ENCODE data around the gene BCAR3.
"Not testable (repeated sequence)": the region's sequence is repeated elsewhere in the genome, so short reads cannot be mapped to it uniquely, and the experiment has no call there.

Gene BCAR3

GRCh38 chr1:93689521-93690223 lies 8.0 kb upstream of the BCAR3 start:
- DNase-seq (ENCODE audit: low read depth): no peak

GRCh38 chr1:93687542-93687941 lies 5.9 kb upstream of the BCAR3 start:
- no peak for DNase-seq (ENCODE audit: low read depth)

- no peak for DNase-seq (ENCODE audit: low read depth)
Measured at GRCh38 chr1:93686504-93687250, 5.0 kb upstream of the BCAR3 start.

DNA sequence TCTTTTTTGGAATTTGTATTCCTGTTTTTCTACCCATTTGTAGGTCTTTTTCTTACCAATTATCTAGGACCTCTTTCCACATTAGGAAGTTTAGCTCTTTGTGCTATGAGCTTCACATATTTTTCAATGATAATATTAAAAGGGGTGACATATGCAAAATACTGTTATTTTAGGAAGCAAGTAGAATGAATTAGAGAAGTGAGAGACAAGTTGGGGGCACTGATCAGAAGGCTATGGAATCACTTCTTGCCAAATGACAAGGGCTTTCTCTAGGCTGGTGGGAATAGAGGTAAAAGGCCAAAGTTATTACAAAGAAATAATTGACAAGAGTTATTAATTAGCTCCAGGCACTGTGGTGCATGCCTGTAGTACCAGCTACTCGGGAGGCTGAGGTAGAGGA lies 4.3 kb upstream of the BCAR3 start:
- DNase-seq (ENCODE audit: low read depth): no peak

- DNase-seq (ENCODE audit: low read depth): no peak
Measured at GRCh38 chr1:93683234-93683633, 1.6 kb upstream of the BCAR3 start.

GRCh38 chr1:93681989-93682412 lies 364 bp upstream of the BCAR3 start:
- DNase-seq (ENCODE audit: low read depth): no peak

DNA sequence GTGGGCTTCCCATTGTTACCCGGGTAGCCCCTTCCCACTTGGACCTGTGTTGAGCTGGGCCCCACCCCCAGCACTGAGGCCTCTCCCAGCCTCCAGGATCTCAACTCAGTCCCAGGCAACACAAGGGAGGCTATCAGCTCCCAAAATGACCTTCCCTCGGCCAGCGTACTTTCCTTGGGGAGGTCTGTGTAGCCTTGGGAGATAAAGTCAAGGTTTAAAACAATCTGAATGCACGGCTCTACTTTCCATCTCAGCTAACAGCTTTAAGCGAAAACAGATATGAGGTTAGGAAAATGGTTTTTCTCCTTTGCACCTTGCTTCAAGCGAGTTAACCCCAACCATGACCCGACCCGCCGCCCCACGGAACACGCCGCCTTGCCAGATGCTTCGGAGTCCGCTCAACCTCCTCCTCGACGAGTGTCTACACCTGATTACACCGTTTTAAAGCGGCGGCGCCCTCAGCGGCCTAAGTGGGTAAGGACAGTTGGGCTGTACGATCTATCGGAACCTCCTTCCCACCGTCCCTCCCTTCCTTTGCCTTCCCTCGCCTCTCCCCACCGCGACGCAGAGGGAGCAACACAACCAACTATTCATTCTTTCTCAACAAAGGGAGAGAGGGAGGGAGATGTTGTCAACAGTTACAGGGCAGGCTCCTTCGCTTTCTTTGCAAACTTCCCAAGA lies 1.1 kb downstream of the BCAR3 start:
- DNase-seq (ENCODE audit: low read depth): no peak

GRCh38 chr1:93680076-93680419 lies 1.6 kb downstream of the BCAR3 start:
- DNase-seq (ENCODE audit: low read depth): no peak

DNA sequence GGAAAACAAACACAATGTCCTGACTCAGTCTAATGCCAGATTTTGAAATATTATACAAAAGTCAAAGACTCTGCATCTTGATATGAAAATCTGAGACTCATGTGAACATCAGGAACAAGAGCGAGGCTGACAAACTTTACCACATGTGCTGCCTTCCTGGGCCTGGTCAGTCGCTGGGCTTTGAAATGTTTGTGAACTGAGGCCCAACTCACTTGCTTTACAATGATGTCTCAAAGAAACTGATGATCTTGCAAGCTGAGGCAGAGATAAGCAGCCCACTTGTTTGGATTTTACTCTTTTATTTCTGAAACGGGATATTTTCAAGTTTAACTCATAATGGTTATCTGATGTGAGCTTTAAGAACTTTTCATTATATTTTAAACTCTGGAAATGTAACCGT lies 2.1 kb downstream of the BCAR3 start:
- no peak for DNase-seq (ENCODE audit: low read depth)

DNA sequence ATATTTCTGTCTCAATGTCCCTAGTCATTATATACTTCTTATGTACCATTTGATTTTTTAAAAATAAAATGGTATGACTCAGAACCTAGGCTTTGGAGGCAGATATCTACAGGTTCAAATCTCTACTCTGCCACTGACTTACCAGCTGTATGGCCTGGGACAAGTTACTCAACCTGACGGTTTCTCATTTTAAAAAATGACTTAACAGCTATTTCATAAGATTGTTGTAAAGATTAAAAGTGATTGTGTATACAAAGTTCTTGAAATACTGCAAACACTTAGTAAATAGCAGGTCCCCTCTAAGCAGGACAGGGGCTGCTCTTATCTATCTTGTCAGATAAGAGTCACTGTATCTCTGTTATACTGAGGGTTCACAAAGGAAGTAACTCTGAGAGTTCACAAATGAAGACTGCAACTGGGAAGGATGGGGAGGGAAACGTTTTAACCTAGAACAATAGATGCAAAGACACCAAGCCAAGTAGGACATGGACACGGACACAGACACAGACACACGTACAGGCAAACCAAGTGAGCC lies 2.6 kb downstream of the BCAR3 start:
- no peak for DNase-seq (ENCODE audit: low read depth)

GRCh38 chr1:93678491-93678890 lies 3.1 kb downstream of the BCAR3 start:
- no peak for DNase-seq (ENCODE audit: low read depth)

DNA sequence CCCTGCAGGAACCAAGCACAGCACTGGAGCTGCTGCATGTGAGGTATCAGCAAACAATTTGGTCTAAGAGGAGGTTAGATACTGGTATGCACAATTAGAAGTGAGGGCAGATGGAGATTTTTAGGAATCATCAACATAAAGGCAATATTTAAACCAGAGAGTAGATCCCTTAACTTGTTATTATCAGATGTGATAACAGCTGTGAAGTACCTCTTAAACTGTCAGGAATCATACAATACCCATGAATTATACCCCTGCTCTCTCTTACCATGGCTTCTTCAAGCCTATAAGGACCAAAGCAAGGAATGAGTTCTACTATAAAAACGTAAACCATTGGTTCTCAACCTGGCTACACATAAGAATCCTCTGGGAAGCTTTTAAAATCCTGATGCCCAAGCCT lies 3.9 kb downstream of the BCAR3 start:
- no peak for DNase-seq (ENCODE audit: low read depth)

DNA sequence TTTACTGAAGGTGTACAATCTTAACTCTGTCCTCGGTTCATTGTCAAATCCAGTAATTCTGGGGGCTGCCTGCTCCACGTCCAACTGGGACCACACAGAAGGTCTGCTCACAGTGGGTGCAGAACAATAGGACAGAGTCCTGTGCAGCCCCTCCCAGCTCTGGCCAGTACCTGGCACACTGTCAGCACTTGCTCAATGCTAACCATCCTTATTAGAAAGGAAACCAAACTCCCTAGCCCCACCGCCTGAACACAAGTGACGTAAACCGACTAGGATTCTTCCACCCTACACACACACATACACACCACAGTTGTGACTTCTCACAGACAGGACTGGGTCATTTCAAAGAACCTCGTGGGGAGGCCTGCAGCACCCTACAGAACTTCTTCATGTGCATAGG lies 5.2 kb downstream of the BCAR3 start:
- no peak for DNase-seq (ENCODE audit: low read depth)

GRCh38 chr1:93675931-93676330 lies 5.7 kb downstream of the BCAR3 start:
- no peak for DNase-seq (ENCODE audit: low read depth)

- DNase-seq (ENCODE audit: low read depth): no peak
Measured at GRCh38 chr1:93675271-93675670, 6.4 kb downstream of the BCAR3 start.

DNA sequence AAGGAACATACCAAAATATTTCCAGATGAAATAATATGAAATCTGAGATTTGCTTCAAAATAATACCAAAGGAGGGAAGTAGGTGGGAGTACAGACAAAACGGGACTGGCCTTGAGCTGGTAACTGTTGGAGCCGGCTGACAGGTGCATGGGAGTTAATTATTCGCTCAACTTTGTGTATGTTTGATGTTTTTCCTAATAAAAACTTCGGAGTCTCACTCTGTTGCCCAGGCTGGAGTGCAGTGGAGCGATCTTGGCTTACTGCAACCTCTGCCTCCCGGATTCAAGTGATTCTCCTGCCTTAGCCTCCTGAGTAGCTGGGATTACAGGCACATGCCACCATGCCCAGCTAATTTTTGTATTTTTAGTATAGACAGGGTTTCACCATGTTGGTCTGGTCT lies 7.6 kb downstream of the BCAR3 start:
- DNase-seq (ENCODE audit: low read depth): not testable (repeated sequence)

DNA sequence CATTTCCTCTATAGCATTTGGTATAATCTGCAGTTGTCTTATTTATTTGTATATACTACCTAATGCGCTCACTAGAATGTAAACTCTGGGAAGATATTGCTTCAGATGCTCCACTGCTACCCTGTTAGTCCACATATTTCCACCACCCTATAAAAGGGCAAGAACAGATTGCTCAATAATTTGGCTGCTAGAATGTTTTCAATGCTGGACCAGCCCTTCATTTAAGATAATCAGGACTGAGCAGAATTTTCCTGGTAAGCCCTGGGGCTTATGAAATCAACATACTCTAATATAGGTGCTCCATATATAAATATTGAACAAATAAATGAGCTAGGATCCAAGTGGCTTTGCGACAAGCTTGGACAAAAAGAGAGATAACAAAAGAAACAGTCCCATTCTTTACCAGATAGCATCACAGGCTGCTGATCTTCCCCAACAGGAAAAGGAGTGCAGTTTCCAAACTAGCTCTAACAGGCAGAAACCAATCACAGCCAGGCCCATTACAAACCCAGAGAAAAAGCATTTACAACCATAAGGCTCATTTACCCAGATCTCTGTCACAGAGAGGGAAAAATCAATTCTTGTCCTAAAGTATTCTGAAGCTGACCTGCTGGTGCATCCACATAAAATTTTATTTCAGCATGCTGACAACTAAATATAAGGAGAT lies 8.3 kb downstream of the BCAR3 start:
- DNase-seq (ENCODE audit: low read depth): no peak

DNA sequence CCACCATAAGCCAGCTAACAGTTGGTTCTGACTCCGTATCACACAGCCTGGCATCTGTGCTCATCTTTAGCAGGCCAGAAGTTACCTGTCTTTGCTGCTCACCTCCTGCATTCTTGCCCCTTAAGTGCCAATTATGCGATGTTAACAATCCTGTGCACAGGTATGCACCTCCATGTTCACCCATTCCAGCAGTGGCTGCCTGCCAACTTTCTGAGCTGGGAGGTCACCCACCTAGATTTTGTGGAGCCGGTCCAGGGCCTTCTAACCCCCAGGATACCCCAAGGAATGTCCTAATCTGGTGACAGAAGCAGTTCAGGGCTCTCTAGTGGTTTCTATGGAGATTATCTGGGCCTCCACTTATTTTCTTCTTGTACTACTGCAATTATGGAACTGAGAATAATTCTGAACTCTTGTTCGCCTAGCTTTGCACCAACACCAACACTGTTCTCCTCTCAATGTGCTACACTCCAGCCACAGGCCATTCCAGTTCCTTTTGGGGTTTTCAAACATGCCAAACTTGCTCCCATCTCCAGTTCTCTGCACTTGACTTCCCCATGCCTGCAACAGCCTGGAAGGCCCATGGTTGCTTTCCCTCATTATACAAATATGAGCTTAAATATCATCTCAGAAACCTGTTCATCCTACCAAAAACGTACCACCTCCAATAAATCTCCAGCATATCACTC lies 9.0 kb downstream of the BCAR3 start:
- DNase-seq (ENCODE audit: low read depth): no peak

DNA sequence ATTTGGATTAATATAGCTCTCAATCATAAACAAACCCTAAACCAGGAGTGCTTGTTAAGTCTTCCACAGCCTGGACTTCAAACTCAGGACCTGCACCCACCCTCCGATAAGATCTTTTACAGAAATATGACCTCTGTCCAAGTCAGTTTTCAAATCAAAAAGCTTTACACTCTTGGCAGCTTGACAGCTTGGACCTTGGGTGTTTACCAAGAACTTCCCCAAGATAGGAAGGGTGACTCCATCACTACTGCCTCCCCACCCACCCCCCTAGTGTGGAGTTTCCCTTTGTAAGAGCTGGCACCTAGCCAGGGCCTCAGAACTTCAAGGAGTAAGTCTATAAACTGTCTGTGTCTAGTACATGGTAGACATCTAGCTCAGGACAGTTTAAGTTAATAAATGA lies 9.6 kb downstream of the BCAR3 start:
- DNase-seq (ENCODE audit: low read depth): no peak

DNA sequence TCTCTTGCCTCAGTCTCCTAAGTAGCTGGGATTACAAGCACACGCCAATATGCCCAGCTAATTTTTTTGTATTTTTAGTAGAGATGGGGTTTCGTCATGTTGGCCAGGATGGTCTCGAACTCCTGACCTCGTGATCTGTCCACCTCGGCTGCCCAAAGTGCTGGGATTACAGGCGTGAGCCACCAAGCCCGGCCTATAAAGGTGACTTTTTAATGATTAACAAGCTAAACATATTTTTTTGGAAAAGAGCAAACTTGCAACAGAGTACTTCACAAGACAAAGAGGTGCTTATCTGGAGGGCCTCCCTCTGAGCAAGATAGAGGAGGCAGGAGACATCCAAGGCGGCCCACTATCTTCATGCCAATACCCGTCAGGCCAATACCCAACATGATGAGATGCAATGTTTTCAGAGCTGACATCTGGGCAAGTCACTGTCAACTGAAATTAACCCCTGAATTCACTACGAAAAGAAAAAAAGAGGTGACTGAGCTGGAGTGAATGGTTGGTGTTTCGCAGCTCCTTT lies 10.5 kb downstream of the BCAR3 start:
- no peak for DNase-seq (ENCODE audit: low read depth)

DNA sequence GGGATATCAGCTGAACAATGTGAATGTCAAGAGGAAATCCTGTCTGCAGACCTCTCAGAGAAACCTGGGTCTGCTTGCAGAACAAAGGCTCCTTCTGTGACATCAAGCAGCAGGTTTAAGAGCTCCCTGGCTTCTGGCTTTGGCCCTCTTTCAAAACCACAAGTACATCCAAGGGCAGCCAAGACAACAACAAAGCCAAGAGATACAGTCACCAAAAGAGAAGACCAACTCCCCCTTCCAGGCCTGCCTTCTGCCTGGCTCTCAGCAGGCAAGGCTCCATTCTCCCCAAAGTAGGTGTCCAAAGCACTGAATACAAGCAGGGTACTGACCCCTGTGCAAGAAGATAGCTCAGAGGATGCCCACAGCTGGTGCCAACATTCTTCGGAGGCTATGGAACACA lies 11.5 kb downstream of the BCAR3 start:
- DNase-seq (ENCODE audit: low read depth): no peak

DNA sequence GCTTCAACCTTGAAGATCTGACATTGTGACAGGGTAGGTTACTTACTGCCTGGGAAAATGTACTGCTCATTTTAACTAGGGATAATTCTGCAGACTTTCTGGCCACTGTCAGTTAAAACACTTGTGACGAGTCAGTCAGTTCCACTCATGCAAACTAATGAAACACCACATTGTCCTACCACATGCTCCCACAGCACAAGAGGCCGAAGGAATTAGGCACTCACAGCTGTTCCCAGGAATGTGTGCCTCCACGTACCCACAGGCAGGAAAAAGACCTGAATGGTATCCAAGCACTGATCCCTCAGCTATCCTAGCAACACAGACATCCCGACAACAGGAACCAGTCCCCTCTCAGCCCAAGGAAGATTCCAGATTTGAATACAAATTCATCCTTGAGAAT lies 12.3 kb downstream of the BCAR3 start:
- DNase-seq (ENCODE audit: low read depth): no peak
